Measurements from ENCODE around the gene FAM162A.
A peak's percentile ranks its signal among the peaks of the same experiment; 100 is the strongest.

The FAM162A gene

DNA sequence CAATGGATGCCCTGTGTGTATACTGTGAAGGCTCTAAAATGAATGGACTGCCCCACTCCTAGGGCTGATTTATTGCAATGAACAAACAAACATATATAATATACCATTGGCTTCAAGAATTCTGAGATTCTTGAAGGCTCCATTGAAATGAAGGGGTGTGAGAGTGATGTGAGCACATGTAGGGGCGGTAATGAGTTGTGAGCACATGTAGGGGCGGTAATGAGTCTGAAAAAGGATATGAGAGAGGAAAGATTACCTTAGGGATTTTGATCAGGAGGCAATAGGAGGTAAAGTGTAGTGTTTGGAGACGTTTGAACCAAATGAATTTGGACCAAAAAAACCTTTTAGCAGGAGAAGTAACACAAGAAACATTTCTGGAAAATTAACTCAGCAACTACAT, 3.7 kb downstream of the FAM162A start:
- no peak for DNase-seq (ENCODE audit: low spot score)

DNA sequence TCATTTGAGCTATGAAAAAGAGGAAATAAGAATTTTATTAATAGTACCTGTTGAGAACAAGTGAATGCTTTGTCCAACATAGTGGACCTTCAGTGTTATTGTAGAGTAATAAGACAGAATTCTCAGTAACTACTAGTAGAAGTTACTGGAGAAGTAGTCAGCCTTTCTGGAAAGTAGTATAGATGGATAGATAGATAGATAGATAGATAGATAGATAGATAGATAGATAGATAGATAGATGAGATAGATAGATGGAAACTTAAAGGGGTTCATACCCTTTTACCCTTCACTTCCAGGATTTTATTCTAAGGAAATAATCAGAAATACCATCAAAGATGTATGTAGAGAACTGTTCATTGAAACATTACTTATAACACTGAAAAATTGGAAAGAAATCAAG, 5.2 kb downstream of the FAM162A start:
- no peak for DNase-seq (ENCODE audit: low spot score)

DNA sequence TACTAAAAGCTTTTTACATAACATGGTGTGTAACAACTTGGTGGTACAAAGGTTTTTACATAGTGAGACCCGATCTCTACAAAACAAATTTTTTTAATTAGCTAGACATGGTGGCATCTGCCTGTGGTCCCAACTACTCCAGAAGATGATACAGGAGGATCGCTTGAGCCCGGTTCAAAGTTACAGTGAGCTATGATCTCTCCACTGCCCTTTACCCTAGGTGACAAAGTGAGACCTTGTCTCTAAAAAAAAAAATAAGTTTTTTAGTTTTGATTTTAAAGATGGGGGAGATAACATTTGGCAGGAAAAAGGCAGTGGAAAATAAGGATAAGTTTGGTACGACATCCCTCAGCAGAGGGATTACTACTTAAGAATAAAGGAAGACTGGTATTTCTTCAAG, 5.9 kb downstream of the FAM162A start:
- no peak for DNase-seq (ENCODE audit: low spot score)

- DNase-seq (ENCODE audit: low spot score): no peak
Measured at GRCh38 chr3:122390665-122391064, 6.7 kb downstream of the FAM162A start.

DNA sequence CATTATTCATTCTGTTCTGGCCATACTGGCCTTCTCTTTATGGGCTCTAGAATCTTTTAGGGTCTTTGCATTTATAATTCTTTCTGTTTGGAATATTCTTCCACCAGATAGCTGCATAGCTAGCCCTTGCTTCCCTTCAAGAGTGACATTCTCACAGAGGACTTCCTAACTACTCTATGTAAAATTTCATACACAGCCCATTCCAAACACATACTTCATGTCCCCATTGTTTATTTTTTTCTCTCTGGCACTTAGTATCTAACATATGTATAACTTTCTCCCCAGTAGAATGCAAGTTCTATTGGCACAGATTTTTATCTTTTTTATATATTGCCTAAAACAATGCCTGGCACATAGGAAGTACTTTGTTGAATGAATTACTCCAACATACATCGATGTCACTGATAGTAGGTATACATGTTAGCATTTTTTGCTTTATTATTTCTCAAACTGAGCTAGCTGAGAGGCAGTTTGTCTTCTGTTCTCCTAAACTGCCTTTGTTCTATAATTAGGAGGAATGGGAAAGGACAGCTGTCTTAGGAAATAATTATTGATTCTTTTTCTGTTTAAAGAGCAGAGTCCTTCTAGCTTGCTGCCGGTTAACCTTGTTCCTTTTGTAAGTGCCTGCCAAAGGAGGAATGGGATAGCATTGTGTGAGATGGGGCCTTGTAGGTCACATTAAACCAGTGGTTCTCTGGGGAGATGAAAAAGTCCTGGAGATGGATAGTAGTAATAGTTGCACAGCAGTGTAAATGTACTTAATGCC, 7.9 kb downstream of the FAM162A start:
- no peak for DNase-seq (ENCODE audit: low spot score)

- DNase-seq (ENCODE audit: low spot score): peak; percentile 60
Measured at GRCh38 chr3:122392868-122393844, 9.2 kb downstream of the FAM162A start.

- DNase-seq (ENCODE audit: low spot score): no peak
Measured at GRCh38 chr3:122394173-122394572, 10.2 kb downstream of the FAM162A start.

DNA sequence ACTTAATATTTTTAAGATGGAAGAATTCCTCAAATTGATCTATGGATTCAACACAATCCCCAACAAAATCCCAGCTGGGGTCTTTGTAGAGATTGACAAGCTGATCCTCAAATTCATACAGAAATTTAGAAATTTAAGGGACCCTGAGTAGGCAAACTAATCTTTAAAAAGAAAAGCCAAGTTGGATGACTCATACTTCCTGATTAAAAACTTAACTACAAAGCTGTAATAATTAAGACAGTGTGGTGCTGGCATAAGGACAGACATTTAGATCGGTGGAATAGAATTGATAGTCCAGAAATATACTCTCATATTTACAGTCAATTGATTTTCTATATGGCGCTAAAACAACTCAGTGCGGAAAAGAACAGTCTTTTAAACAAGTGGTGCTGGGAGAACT, 11.6 kb downstream of the FAM162A start:
- DNase-seq (ENCODE audit: low spot score): no peak

DNA sequence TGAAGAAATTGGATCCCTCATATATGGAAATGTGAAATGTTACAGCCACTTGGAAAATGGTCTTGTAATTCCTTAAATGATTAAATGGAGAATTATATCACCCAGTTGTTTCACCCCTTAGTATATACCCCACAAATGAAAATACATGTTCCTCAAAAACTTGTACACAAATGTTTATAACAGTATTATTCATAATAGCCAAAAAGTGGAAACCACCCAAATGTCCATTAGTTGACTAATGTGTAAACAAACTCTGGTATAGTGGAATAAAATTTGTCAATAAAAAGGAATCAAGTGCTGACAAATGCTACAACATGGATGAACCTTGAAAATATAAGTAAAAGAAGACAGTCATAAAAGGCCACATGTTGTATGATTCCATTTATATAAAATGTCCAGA, 12.5 kb downstream of the FAM162A start:
- DNase-seq (ENCODE audit: low spot score): no peak

DNA sequence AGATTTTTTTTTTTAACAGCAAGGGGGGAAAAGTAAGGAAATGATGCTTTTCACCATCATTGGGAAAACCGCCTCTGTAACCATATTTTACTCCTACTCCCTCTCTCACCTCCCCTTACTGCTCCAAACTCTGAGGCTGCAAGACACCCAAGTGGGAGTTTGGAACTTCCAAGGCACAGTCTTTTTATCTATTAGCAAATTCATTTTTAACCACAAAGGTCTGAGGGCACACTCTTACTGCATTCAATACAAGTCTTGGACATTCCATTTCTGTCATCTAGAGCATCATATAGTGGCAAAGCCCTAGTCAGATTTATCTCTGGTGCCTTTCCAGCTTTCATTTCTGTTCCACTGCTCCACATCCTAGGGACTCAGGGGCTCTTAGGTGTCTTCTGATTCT, 13.2 kb downstream of the FAM162A start:
- no peak for DNase-seq (ENCODE audit: low spot score)

GRCh38 chr3:122398920-122399319, 14.9 kb downstream of the FAM162A start:
- no peak for DNase-seq (ENCODE audit: low spot score)

GRCh38 chr3:122403489-122403888, 19.5 kb downstream of the FAM162A start:
- peak; percentile 54 for DNase-seq (ENCODE audit: low spot score)

GRCh38 chr3:122405015-122405414, 21.0 kb downstream of the FAM162A start:
- no peak for DNase-seq (ENCODE audit: low spot score)

DNA sequence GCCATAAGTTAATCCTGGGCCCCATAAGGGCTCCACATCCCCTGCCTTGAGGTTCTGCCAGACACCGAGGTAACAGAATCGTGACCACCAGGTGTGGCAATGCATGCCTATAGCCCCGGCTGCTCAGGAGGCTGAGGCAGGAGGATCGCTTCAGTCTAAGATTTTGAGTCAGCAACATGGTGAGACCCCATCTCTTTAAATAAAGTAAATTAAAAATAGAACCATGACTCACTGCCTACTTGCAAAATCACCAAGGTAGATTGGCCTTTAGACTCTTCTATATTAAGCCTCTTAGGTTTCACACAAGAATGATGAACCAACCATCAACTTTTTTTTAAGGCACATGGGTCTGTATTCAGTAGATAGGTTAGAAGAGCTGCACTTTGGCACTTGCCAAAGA, 22.2 kb downstream of the FAM162A start:
- no peak for DNase-seq (ENCODE audit: low spot score)

DNA sequence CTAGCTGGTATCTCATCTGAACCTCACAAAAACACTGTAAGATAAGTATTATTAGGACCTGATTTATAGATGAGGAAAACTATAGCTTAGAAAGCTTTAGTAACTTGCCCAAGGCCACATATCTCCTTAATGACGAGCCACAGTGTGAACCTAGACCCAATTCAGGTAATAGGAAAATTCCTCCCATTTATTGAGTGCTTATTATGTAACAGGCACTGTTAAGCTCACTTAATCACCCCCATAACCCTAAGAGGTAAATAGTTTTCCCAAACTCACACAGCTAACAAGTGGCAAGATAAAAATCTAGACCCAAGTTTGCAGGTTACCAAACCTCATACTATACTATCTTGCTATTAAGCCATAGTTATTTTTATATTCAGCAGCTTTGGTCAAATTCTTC, 24.0 kb downstream of the FAM162A start:
- DNase-seq (ENCODE audit: low spot score): no peak

DNA sequence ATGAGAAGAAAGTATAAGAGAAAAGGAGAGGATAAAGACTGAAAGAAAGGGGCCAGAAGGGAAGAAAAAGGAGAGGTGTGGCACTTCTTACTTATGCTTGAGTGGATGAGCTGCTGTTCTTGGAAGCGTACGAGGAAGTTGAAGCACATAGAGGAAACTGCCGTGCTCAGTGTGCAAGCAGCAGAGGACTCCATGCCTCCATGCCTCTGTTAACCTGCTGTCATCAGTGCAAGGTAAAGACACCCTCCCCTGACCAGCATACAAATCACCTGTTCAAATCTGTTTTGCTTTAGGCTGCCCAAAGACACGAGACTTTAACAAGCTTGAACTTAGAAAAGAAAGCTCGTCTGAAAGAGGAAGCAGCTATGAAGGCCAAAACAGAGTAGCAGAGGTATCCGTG, 25.5 kb downstream of the FAM162A start:
- no peak for DNase-seq (ENCODE audit: low spot score)

GRCh38 chr3:122410111-122410510, 26.1 kb downstream of the FAM162A start:
- DNase-seq (ENCODE audit: low spot score): no peak

- DNase-seq (ENCODE audit: low spot score): no peak
Measured at GRCh38 chr3:122410639-122411038, 26.7 kb downstream of the FAM162A start.

GRCh38 chr3:122414391-122414790, 30.4 kb downstream of the FAM162A start:
- no peak for DNase-seq (ENCODE audit: low spot score)

DNA sequence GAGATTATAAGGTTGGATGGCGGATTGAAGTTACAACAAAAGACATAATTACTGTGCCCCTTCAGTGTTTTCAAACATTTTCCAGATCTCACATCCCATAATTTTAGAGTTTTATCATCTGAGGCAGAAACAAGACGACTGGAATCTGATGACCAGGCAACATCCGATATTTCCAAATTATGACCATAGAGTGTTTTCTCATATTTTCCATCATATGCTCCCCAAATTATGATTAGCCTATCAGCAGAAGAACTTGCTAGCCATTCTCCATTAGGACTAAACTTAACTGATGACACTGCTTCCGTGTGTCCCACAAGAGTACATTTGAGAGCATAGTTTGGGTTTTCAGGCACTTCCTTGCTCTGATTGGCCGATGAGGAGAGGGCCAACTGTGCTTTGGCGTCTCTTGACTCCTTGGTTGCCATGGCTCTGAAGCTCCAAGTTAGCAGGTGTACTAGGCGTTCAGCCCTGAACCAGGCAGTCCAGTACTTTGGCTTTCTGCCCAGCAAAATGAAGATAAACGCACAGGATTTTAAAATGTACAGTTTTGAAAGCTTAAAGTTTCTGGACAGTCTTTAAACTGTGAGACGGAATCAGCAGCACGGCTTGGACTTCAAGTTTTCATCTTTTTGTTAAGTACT, 31.2 kb downstream of the FAM162A start:
- peak; percentile 80 for DNase-seq (ENCODE audit: low spot score)

DNA sequence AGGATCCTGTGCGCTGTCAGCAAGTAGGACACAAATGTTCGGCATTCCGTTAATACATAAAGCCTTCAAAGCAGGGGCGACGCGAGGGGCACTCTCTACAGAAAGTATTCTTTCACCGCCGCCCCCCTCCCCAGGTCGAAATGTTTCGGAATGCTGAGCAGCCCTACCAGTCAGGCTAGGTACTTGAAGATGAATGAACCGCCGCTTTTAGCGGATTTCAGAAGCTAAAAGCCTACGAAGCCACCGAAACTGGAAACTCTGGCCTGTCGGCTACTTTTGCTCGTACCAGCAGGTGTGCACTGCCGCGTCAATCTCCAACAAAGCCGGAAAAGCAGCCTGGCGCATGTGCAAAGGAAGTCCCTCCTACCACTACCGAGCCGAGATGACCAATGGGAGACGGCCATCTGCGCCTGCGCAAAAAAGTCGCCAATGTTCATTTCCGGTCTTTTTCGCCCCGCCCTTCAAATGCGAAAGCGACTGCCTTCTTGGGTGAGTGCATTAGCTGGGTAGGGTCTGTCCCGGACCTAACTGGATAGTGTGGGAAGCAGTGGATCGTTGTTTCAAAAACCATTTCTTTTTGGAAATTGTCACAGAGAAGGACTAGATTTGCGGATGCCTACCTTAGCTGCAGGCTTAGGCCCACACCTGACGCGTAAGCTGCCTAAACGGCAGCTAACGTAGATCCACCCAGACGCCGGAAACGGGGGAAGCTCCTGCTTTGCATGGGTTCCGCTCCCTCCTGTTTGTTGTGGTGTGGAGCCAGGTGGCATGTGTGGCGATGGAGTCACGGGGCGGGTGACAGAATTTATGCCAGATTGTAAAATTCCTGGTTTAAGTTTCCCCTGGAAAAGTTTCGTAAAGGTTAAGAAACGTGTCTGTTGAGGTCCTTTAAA, 32.0 kb downstream of the FAM162A start, which contains the start of gene WDR5B:
Gene WDR5B, minus strand, starts transcription at position 301 of the 893 bp plus-strand sequence. CDS start 534 bp downstream, outside the sequence.
- peak; percentile 98 for DNase-seq (ENCODE audit: low spot score)
